HepG2 (cell line): Measurements from ENCODE around the gene PEX11G.
A peak's percentile ranks its signal among the peaks of the same experiment; 100 is the strongest.

ENCODE experiments used
- CEBPB ChIP-seq: IDR thresholded peaks from 2 replicates; pipeline ENCODE4 v1.6.1; 2011; ENCODE audit warnings: low read depth, low read length, improper control_type of control experiment, borderline replicate concordance
- CTCF ChIP-seq: sonication (generic); formaldehyde crosslinking; IDR thresholded peaks from 2 replicates; pipeline ENCODE4 v1.5.0; 2020; ENCODE audit warnings: mild to moderate bottlenecking, missing genetic modification reagents, moderate library complexity
- DPF2 ChIP-seq: sonication (generic); formaldehyde crosslinking; IDR thresholded peaks from 2 replicates; pipeline ENCODE4 v1.4.0; 2020; ENCODE audit warnings: mild to moderate bottlenecking, low read depth, missing genetic modification reagents, borderline replicate concordance
- HDAC1 ChIP-seq: sonication (generic); formaldehyde crosslinking; IDR thresholded peaks from 2 replicates; pipeline ENCODE4 v1.5.1; 2020; ENCODE audit warnings: mild to moderate bottlenecking, missing genetic modification reagents
- MAFK ChIP-seq, 2 experiments: IDR thresholded peaks in 1 of 2; conservative IDR thresholded peaks in 1 of 2; 2 replicates each; pipeline ENCODE4 v1.6.1; 2011; ENCODE audit warnings: improper control_type of control experiment in 2 of 2, low read length in 2 of 2
- POLR2A ChIP-seq, 2 experiments: IDR thresholded peaks; 2 replicates each; pipeline ENCODE4 v1.6.1; 2011; ENCODE audit warnings: low read depth in 2 of 2, low read length in 2 of 2, mild to moderate bottlenecking in 1 of 2, moderate library complexity in 1 of 2; ENCODE audit not compliant: insufficient read depth in 1 of 2

- no peak for TF ChIP-seq MAFK (conservative IDR thresholded peaks at IDR 0.05 in 1 of 2, IDR thresholded peaks at IDR 0.05 in 1 of 2; ENCODE audit: low read length in 2 of 2)
- TF ChIP-seq CTCF (CRISPR knock-in tag) = no peak
- TF ChIP-seq CEBPB = no peak
- TF ChIP-seq DPF2 = peak; percentile 49; the same call in 1 of the 2 replicates
- no peak for TF ChIP-seq POLR2A (IDR thresholded peaks at IDR 0.05; ENCODE audit: insufficient read depth in 1 of 2, low read depth in 2 of 2, low read length in 2 of 2)
- peak; percentile 16; the same call in 1 of the 2 replicates for TF ChIP-seq HDAC1 (CRISPR knock-in tag)
These were observed 792 bp upstream of the PEX11G start for GRCh38 chr19:7489609-7490044.
